OCI-LY7 (cell line): ENCODE results near the gene OGG1.

ENCODE experiments used
- CTCF ChIP-seq: fragments of 200-600 bp; sonication (generic); conservative IDR thresholded peaks from 2 replicates; pipeline ENCODE4 v1.5.1; 2014; ENCODE audit warnings: mild to moderate bottlenecking, antibody characterized with exemption, low read length, moderate library complexity, mixed read lengths
- EZH2phosphoT487 ChIP-seq: fragments of 200-600 bp; sonication (generic); IDR thresholded peaks from 2 replicates; pipeline ENCODE4 v1.6.1; 2018; ENCODE audit warnings: low read depth, borderline replicate concordance, mild to moderate bottlenecking, mixed run types, antibody characterized with exemption, low read length, moderate library complexity, mixed read lengths

GRCh38 chr3:9787714-9788113, 38.0 kb downstream of the OGG1 start:
- TF ChIP-seq CTCF: no peak
- no peak for TF ChIP-seq EZH2phosphoT487
